ENCODE measurements around the gene MYMK. TPM values are rescaled to one million over a fixed set of nuclear protein-coding genes. Genes with fewer than 3 reads are reported as not detected.

The MYMK gene
- total and polyA plus RNA-seq, 2 experiments from 2014 or later, result 1.3 TPM; not detected in 1

DNA sequence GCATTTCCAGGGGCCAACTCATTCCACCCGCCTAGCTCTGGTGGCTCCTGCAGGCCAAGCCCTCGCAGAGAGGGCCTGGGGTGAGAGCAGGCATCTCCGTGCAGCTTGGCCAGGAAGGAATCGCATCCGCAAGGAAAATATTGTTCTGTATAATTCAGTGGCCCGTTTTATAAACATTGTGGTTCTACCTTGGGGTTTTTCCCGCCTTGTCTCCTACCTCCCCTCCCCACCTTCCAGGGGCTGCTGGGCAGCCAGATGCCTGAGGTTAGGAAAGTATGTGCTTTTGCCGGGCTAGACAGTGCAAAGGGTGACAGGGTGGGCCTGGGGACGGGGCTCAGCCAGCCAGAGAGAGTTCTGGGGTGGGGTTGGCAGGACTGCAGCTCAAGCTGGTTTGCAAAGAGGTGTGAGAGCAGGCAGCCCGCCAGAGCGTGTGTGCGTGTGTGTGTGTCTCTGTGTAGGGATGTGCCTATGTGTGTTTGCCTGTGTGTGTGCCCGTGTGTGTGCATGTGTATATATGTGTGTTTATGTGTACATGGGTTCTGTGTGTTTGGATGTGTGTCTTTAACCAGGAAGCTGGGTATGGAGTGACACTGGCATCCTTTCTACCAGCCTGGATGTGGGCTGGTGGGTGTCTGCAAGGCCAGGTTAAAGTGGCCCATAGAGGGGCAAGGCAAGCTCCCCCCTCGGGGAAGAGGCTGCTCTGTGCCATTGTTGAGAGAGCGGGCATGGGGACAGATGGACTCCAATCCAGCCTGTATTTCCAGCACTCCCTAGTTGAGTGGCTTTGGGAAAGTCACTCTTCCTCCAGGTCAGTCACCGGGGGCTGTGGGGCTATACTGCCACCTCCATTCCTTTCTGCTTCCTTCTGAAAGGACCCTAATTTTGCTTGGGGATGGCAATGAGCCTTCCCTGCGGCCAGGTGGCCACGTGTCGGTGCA lies 35.2 kb downstream of the MYMK start:
- 74% methylated on average over 19 of the region's 19 CpGs for WGBS (ENCODE audit: low lambda C conversion rate, missing lambda C conversion rate)
- Histone ChIP-seq H3K4me2 (no peak overlapping the region), H3K9me3 (ENCODE audit: low read depth) (no peaks in the 10 kb centered on the region), H3K27ac (no peak overlapping the region), H3K36me3 (replicated peaks; ENCODE audit: insufficient read depth, low read depth) (no peaks in the 10 kb centered on the region), H3K27me3 (no peaks in the 10 kb centered on the region), H3K4me3 (no peak overlapping the region), H3K4me1 (ENCODE audit: insufficient read depth) (peaks cover 6% of the 10 kb centered on the region), H3K9me2 (replicated peaks; ENCODE audit: insufficient read depth) (no peaks in the 10 kb centered on the region), H3K79me2 (no peaks in the 10 kb centered on the region), H4K20me1 (ENCODE audit: insufficient read depth, poor library complexity, severe bottlenecking) (no peaks in the 10 kb centered on the region), H2AFZ (no peak overlapping the region)
- DNase-seq (ENCODE audit: low spot score), result no peak
- TF ChIP-seq EZH2phosphoT487 (IDR thresholded peaks at IDR 0.05; ENCODE audit: low read depth, severe bottlenecking, unreplicated experiment), result no peak
- TF ChIP-seq, protein P1, sequence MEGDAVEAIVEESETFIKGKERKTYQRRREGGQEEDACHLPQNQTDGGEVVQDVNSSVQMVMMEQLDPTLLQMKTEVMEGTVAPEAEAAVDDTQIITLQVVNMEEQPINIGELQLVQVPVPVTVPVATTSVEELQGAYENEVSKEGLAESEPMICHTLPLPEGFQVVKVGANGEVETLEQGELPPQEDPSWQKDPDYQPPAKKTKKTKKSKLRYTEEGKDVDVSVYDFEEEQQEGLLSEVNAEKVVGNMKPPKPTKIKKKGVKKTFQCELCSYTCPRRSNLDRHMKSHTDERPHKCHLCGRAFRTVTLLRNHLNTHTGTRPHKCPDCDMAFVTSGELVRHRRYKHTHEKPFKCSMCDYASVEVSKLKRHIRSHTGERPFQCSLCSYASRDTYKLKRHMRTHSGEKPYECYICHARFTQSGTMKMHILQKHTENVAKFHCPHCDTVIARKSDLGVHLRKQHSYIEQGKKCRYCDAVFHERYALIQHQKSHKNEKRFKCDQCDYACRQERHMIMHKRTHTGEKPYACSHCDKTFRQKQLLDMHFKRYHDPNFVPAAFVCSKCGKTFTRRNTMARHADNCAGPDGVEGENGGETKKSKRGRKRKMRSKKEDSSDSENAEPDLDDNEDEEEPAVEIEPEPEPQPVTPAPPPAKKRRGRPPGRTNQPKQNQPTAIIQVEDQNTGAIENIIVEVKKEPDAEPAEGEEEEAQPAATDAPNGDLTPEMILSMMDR (IDR thresholded peaks at IDR 0.05; ENCODE audit: poor library complexity), result no peak
- no peak for TF ChIP-seq EZH2 (IDR thresholded peaks at IDR 0.05; ENCODE audit: borderline replicate concordance)

DNA sequence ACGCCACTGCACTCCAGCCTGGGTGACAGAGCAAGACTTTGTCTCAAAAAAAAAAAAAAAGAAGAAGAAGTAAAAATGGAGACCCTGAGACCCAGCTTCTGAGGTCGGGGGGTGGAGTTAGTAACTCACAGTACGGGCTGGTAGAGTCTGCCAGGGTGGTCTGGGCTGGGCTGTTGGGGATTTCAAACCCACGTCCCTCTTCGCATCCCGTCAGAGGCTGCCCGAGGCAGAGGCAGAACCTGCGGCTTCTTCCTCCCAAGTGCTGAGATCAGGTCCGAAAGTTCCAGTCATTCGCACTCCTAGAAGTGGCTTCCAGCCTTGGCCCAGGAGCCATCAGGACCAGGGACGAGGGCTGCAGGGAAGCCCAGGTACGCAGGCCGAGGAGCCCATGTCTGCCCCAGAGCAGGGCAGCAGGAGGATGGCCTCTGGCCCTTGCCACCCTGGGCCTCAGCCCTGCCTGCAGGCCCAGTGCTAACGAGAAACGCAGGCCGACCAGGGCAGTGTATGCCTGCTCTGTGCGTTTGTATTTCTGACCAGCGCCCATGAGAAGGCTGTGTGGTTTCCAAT lies 36.0 kb downstream of the MYMK start:
- no peaks in the 10 kb centered on the region for H3K9me2 ChIP-seq (replicated peaks; ENCODE audit: insufficient read depth)
- no peak overlapping the region for H3K4me2 ChIP-seq
- H3K27me3 ChIP-seq, result no peaks in the 10 kb centered on the region
- H3K4me3 ChIP-seq, result no peak overlapping the region
- WGBS (ENCODE audit: low lambda C conversion rate, missing lambda C conversion rate), result 92% methylated on average over 18 of the region's 18 CpGs
- no peaks in the 10 kb centered on the region for H3K36me3 ChIP-seq (replicated peaks; ENCODE audit: insufficient read depth, low read depth)
- no peak for DNase-seq (ENCODE audit: low spot score)
- no peak overlapping the region for H2AFZ ChIP-seq
- TF ChIP-seq, protein P1 (IDR thresholded peaks at IDR 0.05; ENCODE audit: poor library complexity), result no peak
- TF ChIP-seq EZH2 (IDR thresholded peaks at IDR 0.05; ENCODE audit: borderline replicate concordance), result no peak
- TF ChIP-seq EZH2phosphoT487 (IDR thresholded peaks at IDR 0.05; ENCODE audit: low read depth, severe bottlenecking, unreplicated experiment), result no peak
- no peaks in the 10 kb centered on the region for H3K79me2 ChIP-seq
- H4K20me1 ChIP-seq (ENCODE audit: insufficient read depth, poor library complexity, severe bottlenecking), result no peaks in the 10 kb centered on the region
- H3K4me1 ChIP-seq (ENCODE audit: insufficient read depth), result peaks cover 7% of the 10 kb centered on the region
- H3K9me3 ChIP-seq (ENCODE audit: low read depth), result no peaks in the 10 kb centered on the region
- H3K27ac ChIP-seq, result no peak overlapping the region

DNA sequence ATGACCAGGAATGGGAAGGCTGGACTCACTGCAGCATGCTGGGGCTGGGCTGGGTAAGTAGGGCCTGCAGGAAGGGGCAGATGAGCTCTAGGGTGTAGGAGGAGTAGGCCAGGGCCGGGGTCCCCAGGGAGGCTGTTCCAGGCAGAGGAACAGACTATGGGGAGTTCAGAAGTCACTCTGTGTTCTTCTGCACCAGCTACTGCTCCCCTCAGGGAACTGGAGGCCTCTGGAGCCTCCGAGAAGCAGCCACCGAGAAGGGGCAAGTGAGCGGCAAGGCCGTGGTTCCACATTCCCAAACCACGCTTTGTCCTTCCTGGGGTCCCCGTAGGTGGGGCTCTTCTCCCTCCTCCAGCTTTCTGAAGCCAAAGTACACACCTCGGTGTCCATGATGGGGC lies 37.4 kb downstream of the MYMK start:
- WGBS (ENCODE audit: low lambda C conversion rate, missing lambda C conversion rate), result 92% methylated on average over 8 of the region's 8 CpGs
- no peak for DNase-seq (ENCODE audit: low spot score)
- H3K4me2 ChIP-seq, result no peak overlapping the region
- no peak overlapping the region for H3K4me3 ChIP-seq
- no peak overlapping the region for H3K27ac ChIP-seq
- H2AFZ ChIP-seq, result no peak overlapping the region
- H3K36me3 ChIP-seq (replicated peaks; ENCODE audit: insufficient read depth, low read depth), result no peaks in the 10 kb centered on the region
- peaks cover 7% of the 10 kb centered on the region for H3K4me1 ChIP-seq (ENCODE audit: insufficient read depth)
- H3K9me3 ChIP-seq (ENCODE audit: low read depth), result no peaks in the 10 kb centered on the region
- H4K20me1 ChIP-seq (ENCODE audit: insufficient read depth, poor library complexity, severe bottlenecking), result no peaks in the 10 kb centered on the region
- no peaks in the 10 kb centered on the region for H3K27me3 ChIP-seq
- no peak for TF ChIP-seq EZH2 (IDR thresholded peaks at IDR 0.05; ENCODE audit: borderline replicate concordance)
- TF ChIP-seq, protein P1 (IDR thresholded peaks at IDR 0.05; ENCODE audit: poor library complexity), result no peak
- no peak for TF ChIP-seq EZH2phosphoT487 (IDR thresholded peaks at IDR 0.05; ENCODE audit: low read depth, severe bottlenecking, unreplicated experiment)
- no peaks in the 10 kb centered on the region for H3K9me2 ChIP-seq (replicated peaks; ENCODE audit: insufficient read depth)
- H3K79me2 ChIP-seq, result no peaks in the 10 kb centered on the region

Data from hepatocyte (in vitro differentiated cells).